HG02571 (cell line): ENCODE measurements around the gene TACC2.
"Not testable (repeated sequence)": the region's sequence is repeated elsewhere in the genome, so short reads cannot be mapped to it uniquely, and the experiment has no call there.

ENCODE experiments used
- ATAC-seq: cut with Tn5 transposase; IDR thresholded peaks from one replicate; pipeline ENCODE4 v1.9.1; 2021; ENCODE audit warnings: mild to moderate bottlenecking, moderate library complexity; ENCODE audit not compliant: unreplicated experiment

Gene TACC2

GRCh38 chr10:122086416-122087240 lies 97.7 kb downstream of the TACC2 start:
- no peak for ATAC-seq

GRCh38 chr10:122087436-122087835 lies 98.5 kb downstream of the TACC2 start:
- no peak for ATAC-seq

- no peak for ATAC-seq
Measured at GRCh38 chr10:122089311-122090017, 100.5 kb downstream of the TACC2 start.

GRCh38 chr10:122091722-122092121 lies 102.8 kb downstream of the TACC2 start:
- no peak for ATAC-seq

GRCh38 chr10:122093076-122093475 lies 104.1 kb downstream of the TACC2 start:
- ATAC-seq, result no peak

- ATAC-seq, result not testable (repeated sequence)
Measured at GRCh38 chr10:122096181-122096580, 107.2 kb downstream of the TACC2 start.

GRCh38 chr10:122096705-122097104 lies 107.7 kb downstream of the TACC2 start:
- ATAC-seq, result no peak

- no peak for ATAC-seq
Measured at GRCh38 chr10:122097935-122098334, 109.0 kb downstream of the TACC2 start.

- ATAC-seq, result no peak
Measured at GRCh38 chr10:122098924-122099323, 110.0 kb downstream of the TACC2 start.

DNA sequence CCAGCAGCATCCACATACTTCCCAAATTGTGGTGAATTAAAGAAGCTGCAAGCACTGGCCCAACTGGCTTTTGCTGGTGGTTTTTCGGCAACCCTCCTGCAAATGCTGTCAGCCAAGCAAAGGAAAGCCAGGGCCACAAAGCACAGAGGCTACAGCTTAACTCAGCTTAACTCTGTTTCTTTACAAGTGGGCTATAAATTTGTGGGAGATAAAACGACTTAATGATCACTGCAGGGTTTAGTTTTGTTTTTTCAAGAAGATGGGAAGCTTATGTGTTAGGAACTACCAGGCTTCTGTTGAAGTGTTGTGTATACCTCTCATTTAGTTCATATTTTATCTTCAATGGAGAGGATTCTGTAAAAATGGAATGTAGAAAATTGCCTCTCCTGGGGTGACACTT lies 110.6 kb downstream of the TACC2 start:
- no peak for ATAC-seq

GRCh38 chr10:122102146-122102868 lies 113.3 kb downstream of the TACC2 start:
- ATAC-seq, result no peak

DNA sequence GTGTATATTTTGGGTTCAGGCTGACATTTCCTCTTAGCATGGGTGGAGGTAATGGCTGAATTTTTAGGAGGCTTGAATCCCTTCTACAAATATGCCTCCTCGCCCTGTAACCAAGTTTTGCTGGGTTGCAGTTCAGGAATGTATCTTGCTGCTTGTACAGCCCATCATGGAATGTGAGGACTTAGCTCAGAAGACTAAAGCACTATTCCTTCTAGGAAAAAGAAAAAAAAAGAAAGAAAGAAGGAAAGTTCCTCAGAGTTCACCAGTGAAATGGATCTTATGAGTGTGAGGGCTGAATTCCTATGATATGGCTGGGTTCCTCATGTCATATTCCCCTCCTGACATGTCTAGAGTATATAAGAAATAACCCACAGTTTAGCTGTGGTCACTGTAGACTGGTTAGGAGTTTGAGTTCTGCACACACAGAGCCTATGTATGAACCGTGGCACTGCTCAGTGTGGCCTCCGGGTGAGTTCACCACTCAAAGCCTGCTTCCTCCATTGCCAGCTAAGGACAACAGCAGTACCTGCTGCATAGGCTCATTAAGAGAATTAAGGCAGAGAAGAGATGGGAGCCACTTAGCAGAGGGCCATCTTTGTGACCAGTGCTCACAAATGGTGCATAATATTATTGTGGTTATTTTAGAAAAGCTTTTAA lies 114.0 kb downstream of the TACC2 start:
- no peak for ATAC-seq

DNA sequence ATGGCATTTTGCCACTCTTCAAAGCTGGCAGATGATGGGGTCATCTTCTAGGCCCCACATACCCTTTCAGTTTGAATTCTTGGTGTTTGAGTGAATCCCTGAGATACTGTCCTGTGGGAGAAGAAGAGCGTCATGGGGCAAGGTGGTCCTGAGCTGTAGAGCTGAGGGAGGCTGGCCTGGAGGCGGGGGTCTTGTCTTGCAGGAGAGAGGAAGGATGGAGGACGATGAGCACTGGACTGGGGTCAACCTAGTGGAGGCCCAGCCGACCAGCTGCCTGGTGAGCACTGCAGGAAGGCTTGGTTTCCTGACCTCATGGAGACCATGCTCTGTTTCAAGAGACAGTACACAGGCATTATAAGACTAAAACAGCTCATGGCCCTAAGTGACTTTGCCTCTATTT lies 114.6 kb downstream of the TACC2 start:
- ATAC-seq, result no peak

- not testable (repeated sequence) for ATAC-seq
Measured at GRCh38 chr10:122108786-122109185, 119.8 kb downstream of the TACC2 start.

DNA sequence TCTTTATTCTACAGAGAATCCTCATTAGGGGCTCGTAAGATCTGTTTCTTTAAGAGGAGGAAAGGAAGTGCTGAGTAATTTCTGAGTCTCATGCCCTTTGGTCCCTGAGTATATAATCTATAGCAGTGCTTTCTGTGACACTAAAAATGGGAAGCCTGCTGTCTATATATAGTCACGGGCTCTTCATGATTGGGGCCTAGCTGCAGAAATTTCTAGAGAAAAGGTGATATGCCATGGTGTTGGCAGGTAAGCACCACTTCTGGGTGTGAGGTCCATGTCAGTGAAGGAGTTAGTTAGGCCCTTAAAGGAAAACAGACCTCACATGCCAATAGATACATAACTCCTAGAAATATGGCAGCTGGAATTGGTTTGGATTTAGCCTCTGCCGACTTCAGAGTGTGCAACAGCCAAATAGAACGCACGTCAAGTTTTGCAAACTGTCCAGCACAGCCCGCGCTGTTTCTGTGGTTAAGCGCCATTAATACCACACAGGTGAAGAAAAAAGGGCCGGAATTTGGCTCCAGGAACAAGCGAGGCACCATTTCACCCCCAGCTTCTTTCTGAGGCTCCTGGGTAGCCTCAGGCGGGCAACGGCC lies 123.2 kb downstream of the TACC2 start:
- no peak for ATAC-seq

DNA sequence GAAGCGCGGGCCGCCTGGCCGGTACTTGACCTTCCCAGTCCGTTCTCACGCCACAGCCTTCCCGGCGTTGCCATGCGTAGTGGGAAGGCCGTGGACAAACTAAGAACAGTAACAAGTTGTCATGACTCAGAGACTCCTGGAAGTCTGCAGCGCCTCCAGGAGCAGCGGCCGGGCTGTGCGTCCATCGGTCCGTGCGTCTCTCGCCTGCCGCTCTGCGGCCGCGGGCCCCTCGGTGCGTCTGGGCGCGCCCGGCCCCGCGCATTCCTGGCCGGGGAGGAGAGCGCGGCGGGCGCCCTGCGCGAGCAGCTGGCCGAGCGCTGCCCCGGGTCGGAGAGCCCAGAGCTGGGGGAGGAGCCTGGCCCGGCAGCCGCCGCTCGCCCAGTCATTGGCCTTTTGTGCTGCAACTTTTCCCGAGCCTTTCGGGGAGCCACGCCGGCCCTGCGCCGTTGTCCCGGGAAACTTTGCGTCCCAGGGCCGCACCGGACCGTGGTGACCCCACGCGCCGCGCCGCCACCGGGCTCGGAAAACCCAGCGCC lies 123.7 kb downstream of the TACC2 start:
- no peak for ATAC-seq

DNA sequence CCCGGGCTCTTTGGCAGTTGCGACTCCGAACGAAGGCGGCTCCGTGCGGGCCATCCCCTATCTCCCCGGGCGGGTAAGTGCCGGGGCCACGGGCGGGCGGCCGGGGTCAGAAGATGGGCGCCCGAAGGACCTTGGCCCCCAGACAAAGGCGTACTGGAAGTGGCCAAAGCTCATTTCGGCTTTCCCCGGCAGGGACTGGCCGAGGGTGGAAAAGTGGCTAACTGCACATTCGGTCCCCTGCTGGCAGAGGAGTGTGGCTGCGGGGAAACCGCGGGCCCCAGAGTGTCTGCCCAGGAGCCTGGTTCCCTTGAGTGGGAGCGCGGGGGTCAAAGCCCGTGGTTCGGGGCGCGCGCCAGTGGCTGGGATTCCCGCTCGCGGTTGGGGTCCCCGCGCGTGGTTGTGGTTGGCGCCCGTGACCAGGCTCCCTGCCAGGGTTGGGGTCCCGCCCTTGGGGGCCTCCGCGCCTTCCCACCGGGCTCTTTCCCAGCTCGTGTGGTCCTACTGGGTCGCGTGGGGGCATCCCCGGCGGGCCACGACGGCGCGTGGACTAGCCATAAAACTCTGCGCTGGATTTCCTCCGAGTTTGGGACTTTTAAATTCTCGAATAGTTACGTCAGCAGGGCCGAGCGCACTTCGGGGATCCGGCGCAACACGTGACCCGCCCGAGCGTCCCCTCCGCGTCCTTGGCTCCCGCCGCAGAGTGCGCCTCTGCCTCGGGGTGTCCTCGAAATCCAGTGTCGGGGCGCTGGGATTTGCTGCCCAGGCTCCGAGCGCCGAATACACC lies 124.4 kb downstream of the TACC2 start:
- ATAC-seq, result no peak

GRCh38 chr10:122113945-122114747 lies 125.2 kb downstream of the TACC2 start:
- no peak for ATAC-seq

DNA sequence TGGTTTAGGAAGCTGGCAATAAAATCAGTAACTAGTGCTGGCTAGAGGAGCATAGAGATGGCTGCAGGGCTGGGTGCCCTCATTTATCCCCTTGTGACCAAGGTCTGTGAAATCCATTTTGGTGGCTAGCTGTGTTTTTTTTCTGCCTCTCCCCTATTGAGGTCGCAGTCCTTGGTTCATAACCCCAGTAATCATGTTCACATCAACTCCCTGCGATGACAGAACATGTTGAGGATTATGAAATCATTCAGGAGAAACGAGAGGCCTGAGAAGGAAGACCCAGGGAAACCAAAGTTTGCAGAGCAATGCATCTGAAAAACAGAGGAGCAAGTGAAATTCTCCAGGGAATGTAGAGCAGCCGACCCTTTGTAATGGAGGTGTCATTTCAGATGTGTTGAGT lies 126.9 kb downstream of the TACC2 start:
- no peak for ATAC-seq
